ENCODE data around the gene LETM1. TPM values are rescaled to one million over a fixed set of nuclear protein-coding genes. Genes with fewer than 3 reads are reported as not detected.

LETM1 gene
- total and polyA plus RNA-seq, 2 of the 13 experiments (the other 11 are each of a cell fraction or from before 2014, with no cell fraction given): 9.7 to 41.6 TPM

DNA sequence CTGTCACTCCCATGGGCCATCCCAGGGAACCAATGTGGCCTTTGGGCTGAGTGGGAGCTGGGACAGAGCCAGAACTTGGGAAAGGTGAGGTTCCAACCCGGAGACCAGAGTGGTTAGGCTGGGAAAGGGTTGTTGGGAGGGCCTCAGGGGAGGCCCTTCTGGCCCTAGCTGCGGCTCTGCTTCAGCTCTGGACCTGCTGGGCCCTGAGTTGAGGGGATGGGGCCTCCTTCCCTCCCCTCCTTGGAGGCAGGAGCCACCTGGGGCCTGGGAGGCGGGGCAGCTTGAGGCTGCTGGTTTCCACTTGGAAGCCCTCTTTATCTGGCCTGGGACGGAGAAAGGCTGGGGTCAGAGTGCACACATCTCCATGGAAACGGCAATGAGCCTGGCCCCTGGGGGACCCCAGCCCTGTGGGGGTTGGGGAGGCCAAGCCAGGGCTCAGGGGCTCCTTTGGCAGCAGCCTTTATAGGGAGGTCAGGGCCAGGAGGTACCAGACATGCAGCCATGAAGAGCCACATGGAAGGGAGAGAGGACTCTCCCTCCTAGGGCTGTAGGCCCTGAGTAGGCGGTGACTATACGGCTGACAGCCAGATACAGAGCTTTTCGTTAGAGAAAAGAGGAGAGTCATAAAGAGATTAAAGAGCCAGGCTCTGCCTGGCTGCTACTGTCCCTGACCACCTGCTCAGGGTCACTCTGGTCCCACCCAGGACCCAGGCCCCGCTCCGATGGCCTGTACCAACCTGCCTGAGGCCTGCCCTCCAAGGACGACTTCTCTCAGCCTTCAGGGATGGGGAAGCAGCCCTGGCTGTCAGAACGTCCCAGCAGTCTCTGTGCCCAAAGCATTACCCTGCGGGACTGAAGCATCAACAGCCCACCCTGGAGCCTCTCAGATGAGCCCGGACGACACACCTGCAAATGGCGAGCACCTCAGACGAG, 8.4 kb upstream of the LETM1 start (continued):
- TF ChIP-seq, protein P1, sequence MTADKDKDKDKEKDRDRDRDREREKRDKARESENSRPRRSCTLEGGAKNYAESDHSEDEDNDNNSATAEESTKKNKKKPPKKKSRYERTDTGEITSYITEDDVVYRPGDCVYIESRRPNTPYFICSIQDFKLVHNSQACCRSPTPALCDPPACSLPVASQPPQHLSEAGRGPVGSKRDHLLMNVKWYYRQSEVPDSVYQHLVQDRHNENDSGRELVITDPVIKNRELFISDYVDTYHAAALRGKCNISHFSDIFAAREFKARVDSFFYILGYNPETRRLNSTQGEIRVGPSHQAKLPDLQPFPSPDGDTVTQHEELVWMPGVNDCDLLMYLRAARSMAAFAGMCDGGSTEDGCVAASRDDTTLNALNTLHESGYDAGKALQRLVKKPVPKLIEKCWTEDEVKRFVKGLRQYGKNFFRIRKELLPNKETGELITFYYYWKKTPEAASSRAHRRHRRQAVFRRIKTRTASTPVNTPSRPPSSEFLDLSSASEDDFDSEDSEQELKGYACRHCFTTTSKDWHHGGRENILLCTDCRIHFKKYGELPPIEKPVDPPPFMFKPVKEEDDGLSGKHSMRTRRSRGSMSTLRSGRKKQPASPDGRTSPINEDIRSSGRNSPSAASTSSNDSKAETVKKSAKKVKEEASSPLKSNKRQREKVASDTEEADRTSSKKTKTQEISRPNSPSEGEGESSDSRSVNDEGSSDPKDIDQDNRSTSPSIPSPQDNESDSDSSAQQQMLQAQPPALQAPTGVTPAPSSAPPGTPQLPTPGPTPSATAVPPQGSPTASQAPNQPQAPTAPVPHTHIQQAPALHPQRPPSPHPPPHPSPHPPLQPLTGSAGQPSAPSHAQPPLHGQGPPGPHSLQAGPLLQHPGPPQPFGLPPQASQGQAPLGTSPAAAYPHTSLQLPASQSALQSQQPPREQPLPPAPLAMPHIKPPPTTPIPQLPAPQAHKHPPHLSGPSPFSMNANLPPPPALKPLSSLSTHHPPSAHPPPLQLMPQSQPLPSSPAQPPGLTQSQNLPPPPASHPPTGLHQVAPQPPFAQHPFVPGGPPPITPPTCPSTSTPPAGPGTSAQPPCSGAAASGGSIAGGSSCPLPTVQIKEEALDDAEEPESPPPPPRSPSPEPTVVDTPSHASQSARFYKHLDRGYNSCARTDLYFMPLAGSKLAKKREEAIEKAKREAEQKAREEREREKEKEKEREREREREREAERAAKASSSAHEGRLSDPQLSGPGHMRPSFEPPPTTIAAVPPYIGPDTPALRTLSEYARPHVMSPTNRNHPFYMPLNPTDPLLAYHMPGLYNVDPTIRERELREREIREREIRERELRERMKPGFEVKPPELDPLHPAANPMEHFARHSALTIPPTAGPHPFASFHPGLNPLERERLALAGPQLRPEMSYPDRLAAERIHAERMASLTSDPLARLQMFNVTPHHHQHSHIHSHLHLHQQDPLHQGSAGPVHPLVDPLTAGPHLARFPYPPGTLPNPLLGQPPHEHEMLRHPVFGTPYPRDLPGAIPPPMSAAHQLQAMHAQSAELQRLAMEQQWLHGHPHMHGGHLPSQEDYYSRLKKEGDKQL (CRISPR knock-in tag; IDR thresholded peaks at IDR 0.05; ENCODE audit: low read depth): no peak
- TF ChIP-seq ZNF367 (CRISPR knock-in tag; IDR thresholded peaks at IDR 0.05; ENCODE audit: borderline replicate concordance) (no peak), ZFAT (CRISPR knock-in tag; conservative IDR thresholded peaks at IDR 0.05) (no peak), ZNF30 (CRISPR knock-in tag; IDR thresholded peaks at IDR 0.05) (no peak), ZNF510 (CRISPR knock-in tag; IDR thresholded peaks at IDR 0.05; ENCODE audit: low read depth) (no peak), ZNF180 (CRISPR knock-in tag; IDR thresholded peaks at IDR 0.05; ENCODE audit: borderline replicate concordance, low read depth) (no peak), IRF2 (CRISPR knock-in tag; IDR thresholded peaks at IDR 0.05) (no peak), MEF2D (CRISPR knock-in tag; IDR thresholded peaks at IDR 0.05) (peak; percentile 38; the same call in 1 of the 2 replicates), MYNN (CRISPR knock-in tag; IDR thresholded peaks at IDR 0.05; ENCODE audit: low read depth) (no peak), ERF (CRISPR knock-in tag; IDR thresholded peaks at IDR 0.05) (no peak), NFKBIZ (CRISPR knock-in tag; IDR thresholded peaks at IDR 0.05) (no peak), ZNF335 (CRISPR knock-in tag; IDR thresholded peaks at IDR 0.05) (no peak), ZNF83 (CRISPR knock-in tag; IDR thresholded peaks at IDR 0.05; ENCODE audit: borderline replicate concordance) (no peak), ZNF720 (CRISPR knock-in tag; IDR thresholded peaks at IDR 0.05) (no peak), MIER2 (CRISPR knock-in tag; IDR thresholded peaks at IDR 0.05) (no peak; the same call in 1 of the 2 replicates), ZNF138 (CRISPR knock-in tag; IDR thresholded peaks at IDR 0.05; ENCODE audit: low read depth) (no peak), ZNF468 (CRISPR knock-in tag; IDR thresholded peaks at IDR 0.05) (no peak), ZNF569 (CRISPR knock-in tag; IDR thresholded peaks at IDR 0.05; ENCODE audit: borderline replicate concordance) (no peak), MED8 (CRISPR knock-in tag; IDR thresholded peaks at IDR 0.05; ENCODE audit: insufficient replicate concordance) (no peak), ZNF256 (CRISPR knock-in tag; conservative IDR thresholded peaks at IDR 0.05) (no peak), ZSCAN12 (CRISPR knock-in tag; IDR thresholded peaks at IDR 0.05) (no peak)
- TF ChIP-seq, protein P2, sequence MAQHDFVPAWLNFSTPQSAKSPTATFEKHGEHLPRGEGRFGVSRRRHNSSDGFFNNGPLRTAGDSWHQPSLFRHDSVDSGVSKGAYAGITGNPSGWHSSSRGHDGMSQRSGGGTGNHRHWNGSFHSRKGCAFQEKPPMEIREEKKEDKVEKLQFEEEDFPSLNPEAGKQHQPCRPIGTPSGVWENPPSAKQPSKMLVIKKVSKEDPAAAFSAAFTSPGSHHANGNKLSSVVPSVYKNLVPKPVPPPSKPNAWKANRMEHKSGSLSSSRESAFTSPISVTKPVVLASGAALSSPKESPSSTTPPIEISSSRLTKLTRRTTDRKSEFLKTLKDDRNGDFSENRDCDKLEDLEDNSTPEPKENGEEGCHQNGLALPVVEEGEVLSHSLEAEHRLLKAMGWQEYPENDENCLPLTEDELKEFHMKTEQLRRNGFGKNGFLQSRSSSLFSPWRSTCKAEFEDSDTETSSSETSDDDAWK (CRISPR knock-in tag; IDR thresholded peaks at IDR 0.05): no peak
- TF ChIP-seq, protein P3, sequence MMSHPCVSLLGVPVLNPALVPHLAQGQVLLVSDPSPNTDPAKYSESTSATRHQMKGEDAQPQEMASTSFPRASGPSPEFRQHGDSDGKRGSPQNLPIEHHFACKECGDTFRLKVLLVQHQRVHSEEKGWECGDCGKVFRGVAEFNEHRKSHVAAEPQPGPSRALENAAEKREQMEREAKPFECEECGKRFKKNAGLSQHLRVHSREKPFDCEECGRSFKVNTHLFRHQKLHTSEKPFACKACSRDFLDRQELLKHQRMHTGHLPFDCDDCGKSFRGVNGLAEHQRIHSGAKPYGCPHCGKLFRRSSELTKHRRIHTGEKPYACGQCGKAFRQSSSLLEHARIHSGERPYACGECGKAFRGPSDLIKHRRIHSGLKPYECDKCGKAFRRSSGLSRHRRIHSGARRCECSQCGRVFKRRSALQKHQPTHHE (CRISPR knock-in tag; IDR thresholded peaks at IDR 0.05; ENCODE audit: borderline replicate concordance): no peak
